HG02610 (cell line): ENCODE data around the gene SHANK1.
"Not testable (repeated sequence)": the region's sequence is repeated elsewhere in the genome, so short reads cannot be mapped to it uniquely, and the experiment has no call there.

Source experiments
- ATAC-seq: cut with Tn5 transposase; IDR thresholded peaks from one replicate; pipeline ENCODE4 v1.9.1; 2021; ENCODE audit warnings: mild to moderate bottlenecking, moderate library complexity; ENCODE audit not compliant: unreplicated experiment

The SHANK1 gene

DNA sequence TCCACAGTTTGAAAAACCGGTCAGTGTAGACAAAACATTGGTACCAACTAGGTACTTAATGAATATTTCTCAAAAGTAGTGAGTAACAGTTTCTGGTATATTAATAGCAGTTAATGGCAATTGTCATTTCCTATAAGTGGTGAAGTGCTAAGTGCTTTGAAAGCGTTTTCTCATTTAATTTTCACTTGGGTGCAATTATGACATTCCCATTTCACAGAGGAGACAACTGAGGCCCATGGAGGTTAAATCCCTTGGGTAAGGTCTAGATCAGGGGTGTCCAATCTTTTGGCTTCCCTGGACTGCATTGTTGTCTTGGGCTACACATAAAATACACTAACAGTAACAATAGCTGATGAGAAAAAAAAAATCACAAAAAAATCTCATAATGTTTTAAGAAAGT lies 79.2 kb downstream of the SHANK1 start:
- ATAC-seq: no peak

DNA sequence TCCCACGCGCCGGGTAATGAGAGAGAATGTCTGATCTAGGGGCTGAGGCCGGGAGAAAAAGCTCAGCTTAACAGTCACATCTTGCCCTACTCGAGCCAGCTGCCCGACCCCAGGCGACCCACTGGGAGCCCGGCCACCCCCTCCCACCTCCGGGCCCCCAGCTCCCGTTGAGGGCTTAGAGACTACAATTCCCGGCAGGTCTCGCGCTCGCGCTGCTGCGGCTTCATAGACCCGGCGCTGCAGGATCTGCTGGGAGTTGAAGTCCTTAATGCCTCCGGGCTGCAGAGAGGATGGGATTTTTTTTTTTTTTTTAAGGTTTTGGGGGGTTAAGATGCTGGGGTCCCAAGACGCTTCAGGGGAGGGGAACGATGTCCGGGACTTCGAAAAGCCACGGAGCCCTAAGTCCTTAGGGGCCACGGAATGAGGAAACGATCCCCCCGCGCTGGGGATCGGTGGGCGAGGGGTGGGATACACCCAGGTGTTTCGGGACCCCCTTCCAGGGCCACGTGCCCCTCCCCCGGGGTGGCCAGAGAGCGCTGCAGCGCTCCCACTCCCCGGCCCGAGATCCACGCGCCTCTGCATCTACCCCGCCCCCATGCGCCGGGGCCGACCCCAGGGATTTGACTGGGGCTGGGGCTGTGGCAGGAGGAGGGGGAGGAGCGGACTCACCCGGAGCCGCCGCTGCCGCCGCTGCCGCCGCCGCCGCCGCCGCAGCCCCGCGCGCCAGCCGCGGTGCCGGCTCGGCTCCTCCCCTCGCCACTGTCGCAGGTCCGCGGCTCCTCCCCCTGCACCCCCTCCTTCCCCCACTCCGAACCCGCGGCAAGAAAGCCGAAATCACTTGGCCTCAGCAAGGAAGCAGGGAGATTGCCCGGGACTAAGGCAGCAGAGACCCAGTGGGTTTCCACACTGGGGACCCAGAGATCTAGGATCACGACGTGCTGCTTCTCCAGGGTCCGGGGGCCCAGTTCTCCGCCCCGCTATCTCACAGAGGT lies 80.2 kb downstream of the SHANK1 start, which contains the start of gene SYT3:
TSS of gene SYT3 (minus strand) at position 761 of the 992 bp plus-strand sequence. CDS start 2,470 bp downstream, outside the sequence.
- ATAC-seq: no peak

DNA sequence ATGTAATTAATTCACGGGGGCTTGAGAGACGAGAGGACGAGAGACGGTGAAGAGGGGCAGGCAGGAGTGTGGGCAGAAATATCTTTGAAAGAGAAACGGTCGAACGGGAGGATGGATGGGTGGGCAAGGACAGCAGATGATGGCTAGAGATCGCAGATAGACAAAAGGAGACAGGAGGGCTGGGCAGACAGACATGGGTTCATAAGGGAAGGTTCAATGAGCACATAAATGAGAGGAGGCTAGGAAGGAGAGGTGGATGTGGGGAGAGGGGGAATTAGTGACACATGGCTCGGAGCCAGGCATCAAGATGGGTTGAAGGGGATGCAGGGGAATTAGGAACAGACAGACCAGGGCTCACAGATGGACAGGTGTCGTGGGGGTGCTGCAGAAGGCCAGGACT lies 81.0 kb downstream of the SHANK1 start:
- no peak for ATAC-seq

DNA sequence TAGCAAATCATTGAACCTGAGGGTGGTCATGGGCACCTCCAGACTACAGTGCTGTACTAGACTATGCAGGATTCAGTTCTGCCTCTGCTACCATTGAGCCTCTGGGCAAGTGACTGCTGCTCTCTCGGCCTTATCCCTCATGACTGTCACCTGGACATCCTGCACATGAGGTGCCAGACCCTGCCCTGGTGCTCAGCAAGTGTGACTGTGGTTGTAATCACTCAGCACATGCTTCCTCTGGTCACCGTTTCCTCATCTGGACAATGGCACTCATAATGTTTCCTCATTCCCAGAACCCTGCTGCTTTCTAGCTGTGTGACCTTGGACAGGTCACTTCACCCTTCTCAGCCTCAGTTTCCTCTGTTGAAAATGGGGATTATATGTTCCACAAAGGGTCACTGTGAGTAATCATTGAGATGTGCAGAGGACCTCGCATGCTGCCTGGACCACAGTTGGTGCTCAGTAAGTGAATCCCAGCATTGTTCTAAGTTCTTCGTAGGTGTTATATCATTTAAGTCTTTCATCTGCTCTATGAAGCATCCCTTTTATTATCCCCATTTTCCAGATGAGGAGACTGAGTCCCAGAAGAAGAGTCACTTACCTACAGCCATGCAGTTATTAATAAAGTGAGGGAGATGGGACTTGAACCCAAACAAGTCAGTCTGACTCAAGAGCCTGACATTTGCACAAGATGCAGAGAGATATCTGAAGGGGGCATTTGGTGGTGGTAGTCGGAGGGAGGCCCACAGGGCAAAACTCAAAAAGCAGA lies 83.1 kb downstream of the SHANK1 start:
- ATAC-seq: no peak

DNA sequence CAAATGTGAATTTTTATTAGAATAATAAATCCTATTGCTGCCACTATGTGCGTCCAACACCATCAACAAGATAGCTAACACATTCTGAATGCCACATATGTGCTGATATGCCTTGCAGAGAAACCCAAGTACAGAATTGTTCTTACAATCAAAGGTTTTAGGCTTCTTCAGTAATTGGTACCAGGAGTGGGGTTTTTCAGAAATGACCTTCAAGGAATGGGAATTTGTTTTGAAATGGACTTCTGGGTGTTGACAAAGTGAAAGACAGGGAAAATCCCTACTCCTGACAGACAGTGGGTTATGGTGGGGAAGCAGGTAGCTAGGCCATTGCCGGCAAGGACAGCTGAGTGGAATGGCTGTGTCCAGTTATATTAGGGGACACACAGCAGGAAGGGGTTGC lies 85.6 kb downstream of the SHANK1 start:
- ATAC-seq: no peak

DNA sequence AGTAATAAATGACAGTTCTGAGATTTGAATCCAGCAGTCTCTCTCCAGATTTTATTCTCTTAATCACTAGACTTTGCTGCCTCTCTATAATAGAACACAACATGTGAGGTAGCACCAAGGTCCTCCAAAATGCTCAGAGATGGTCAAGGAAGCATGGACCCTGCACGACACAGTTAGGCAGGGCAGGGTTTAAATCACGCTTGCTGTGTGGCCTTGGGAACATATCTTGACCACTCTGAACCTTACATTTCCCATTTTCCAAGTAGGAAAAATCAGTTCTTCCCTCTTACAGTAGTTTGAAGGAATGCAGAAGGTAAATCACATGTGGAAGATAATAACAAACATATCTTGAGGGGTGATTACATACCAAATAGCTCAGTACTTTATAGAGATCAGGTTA lies 86.2 kb downstream of the SHANK1 start:
- ATAC-seq: no peak

DNA sequence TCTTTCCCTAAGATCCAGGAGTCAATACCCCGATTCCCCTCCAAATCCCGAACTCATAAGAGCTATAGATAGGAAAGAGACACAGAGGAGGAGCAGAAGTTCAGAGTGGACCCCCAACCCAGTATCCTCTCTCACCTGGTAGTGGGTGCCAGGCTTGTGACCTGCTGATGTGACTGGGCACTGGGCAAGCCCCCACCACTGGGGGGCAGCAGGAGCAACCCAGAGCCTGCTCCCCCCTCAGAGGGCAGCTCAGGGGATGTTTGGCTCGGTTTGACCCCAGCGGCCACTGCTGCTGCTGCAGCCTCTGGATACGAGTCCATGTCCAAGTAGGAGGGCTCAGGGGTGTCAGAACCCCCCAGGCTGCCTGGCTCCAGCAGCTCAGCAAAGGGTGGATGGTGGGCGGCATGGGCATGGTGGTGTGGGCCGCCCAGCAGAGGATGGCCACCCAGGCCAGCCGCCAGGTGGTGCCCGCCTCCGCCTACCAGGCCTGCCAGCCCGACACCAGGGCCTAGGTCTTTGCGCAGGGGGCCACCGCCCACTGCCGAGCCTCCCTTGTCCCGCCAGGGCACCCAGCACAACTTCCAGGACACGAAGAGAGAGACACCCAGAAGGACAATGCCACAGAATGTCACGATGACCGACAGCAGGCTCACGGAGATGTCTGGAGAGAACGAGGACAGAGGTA lies 87.3 kb downstream of the SHANK1 start:
- ATAC-seq: no peak

DNA sequence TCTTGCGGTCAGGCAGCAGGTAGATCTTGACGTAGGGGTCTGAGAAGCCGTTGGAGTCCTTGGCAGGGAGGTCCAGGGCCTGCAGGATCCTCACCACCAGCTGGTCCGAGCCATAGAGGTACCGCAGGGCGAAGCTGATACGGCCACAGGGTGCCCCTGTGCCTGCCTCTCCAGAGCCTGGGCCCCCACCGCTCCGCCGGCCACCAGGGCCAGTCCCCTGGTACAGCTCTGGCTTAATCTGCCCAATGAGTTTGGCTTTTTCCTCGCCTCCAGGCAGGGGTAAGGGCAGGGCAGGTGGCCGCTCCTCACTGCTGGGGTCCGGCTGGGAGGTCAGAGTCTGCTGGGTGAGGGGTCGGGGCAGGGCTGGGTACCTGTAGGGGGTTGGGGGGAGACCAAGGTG lies 89.8 kb downstream of the SHANK1 start:
- ATAC-seq: no peak

DNA sequence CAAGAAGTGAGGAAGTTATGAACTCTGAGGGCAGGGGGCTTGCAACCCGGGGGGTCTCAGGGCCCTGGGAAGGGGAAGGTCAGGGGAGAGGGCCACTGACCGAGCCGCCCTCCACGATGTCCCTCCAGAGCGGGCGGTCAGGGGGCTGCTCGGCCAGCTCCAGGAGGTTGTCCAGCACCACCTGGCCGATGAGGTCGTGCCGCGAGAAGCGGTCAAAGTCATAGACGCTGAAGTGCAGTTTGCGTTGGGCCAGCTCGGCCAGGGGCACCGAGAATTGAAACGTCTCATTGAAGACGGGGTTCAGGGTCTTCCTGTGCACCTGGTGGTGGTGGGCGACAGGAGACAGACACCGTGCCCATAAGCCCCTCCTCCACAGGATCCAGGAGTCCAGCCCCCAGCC lies 90.4 kb downstream of the SHANK1 start:
- ATAC-seq: no peak

DNA sequence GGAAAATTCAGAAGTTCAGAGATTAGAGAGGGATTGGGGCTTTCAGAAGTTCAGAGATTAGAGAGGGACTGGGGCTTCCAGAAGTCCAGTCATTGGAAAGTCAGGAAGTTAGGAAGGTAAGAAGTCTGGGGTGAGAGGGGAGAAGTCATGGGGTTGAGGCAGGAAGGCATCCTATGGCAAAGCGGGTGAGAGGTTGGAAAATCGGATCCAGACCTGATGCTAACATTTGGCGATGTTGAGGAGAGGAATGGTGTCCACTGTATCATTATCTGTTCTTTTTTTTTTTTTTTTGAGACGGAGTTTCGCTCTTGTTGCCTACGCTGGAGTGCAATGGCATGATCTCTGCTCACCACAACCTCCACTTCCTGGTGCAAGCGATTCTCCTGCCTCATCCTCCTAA lies 91.1 kb downstream of the SHANK1 start:
- ATAC-seq: no peak

DNA sequence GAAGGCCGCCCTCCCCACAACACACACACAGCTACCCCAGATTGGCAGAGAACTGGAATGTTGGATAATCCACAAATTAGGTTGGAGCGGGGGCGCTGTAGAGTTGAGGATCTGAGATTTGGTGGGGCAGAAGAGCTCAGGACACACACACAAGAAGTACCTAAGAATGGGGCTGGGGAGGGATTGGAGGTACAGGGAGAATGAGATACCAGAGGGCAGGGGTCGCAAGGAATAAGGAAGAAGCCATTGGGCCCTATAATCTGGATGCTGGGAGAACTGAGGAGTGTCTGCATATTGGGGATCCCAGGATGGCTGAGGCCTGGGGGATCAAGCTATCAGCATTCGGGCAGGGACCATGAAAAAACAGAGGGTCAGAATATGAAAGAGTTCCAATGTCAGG lies 91.5 kb downstream of the SHANK1 start:
- ATAC-seq: no peak

DNA sequence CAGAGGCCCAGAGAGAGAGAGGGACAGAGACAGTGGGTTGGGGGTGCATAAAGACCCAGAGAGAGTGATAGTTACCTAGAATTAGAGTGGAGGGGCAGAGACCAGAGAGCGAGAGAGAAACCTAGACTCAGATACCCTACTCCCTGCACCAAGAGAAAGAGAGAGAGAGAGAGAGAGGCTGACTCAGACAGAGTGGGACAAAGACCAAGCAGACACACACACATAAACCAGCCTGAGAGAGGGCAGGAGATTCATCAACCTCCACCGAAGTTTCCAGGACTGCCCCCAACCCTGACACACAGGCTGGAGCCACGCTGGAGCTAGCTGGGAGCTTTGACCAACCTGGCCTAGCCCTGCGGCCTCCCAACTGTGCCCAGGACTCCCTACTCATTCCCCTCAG lies 92.8 kb downstream of the SHANK1 start:
- ATAC-seq: no peak

DNA sequence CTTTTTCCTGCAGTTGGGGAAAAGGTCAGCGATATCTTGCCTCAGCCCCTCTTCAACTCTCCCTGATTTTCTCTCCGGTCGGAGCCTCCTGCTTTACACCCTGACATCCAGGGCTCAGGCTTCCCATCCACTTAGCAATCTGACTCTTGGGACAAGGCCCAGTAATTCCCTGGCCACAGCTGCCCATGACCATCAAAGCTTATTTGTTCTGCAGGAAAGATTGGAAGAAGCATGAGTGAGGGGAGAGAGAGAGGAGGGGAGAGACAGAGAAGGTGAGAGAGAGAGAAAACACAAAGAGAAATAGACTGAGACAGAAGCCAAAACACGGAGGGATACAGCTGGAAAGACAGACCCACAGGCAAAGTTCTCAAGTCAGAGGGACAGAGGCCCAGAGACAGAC lies 93.6 kb downstream of the SHANK1 start:
- no peak for ATAC-seq

DNA sequence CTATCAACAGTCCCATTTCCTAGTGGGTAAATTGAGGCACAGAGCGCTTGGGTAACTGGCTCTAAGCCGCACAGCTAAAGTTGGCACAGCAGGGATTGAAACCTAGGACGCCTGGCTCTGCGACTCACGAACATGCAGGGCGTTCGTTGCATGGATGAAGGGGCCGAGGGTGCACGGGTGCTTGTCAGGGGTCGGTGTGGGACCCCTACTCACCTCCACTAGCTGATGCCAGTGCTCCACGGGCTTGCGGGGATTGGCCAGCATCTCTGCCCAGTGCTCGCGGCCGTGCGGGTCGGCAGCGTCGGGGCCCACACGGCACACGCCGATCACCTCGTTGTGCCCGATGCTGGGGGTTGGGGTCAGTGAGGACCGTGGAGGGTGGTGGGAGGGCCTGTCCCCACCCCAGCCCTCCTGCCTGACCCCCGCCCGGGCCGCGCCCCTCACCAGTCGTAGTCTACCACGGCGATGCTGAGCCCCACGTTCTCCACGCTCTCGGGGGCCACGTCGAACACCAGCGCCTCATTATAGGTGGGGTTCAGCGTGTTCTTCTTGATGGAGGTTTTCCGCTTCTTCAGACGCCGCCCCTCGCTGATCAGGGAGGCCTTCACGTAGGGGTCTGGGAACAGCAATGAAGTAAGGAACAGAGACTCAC lies 94.5 kb downstream of the SHANK1 start:
- no peak for ATAC-seq

DNA sequence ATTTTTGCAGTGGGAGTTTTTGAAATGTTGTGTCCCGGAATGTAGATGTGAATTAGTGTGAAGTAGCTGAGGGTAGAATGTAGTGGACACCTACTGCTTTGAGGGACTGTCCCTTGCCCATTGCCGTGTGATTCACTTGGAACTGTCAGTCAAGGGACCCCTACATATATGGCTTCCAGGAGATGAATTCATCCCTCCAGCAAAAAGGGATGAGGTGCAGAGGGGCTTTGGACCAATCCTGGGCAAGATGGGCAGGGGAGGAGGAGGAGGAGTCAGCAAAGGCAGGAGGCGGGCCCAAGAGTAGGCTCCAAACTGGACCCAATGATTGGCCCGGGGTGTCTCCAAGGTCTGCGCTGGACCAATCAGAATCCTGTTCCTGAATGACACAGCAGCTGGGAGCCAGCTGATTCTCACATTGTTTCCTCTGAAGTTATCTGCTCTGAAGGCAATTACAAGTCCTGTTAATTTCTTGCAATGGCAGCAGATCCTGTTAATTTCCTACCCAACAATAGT lies 99.2 kb downstream of the SHANK1 start:
- not testable (repeated sequence) for ATAC-seq

DNA sequence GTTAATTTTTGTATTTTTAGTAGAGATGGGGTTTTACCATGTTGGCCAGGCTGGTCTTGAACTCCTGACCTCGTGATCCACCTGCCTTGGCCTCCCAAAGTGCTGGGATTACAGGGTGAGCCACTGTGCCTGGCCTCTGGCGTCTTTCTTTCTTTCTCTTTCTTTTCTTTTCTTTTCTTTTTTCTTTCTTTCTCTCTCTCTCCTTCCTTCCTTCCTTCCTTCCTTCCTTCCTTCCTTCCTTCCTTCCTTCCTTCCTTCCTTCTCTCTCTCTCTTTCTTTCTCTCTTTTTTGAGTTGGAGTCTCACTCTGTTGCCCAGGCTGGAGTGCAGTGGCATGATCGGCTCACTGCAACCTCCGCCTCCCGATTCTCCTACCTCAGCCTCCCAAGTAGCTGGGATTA lies 100.4 kb downstream of the SHANK1 start:
- not testable (repeated sequence) for ATAC-seq

DNA sequence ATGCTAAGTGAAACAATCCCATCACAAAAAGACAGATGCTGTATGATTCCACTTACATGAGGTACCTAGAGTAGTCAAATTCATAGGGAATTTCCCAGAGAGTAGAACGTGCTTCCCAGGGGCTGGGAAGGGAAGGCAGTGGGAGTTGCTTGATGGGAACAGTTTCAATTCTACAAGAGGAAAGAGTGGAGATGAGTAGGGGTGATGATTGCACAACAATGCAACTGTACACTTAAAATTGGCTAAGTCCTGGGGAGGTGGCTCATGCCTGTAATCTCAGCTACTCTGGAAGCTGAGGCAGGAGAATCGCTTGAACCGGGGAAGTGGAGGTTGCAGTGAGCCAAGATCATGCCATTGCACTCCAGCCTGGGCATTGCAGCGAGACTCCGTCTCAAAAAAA lies 101.2 kb downstream of the SHANK1 start:
- not testable (repeated sequence) for ATAC-seq

DNA sequence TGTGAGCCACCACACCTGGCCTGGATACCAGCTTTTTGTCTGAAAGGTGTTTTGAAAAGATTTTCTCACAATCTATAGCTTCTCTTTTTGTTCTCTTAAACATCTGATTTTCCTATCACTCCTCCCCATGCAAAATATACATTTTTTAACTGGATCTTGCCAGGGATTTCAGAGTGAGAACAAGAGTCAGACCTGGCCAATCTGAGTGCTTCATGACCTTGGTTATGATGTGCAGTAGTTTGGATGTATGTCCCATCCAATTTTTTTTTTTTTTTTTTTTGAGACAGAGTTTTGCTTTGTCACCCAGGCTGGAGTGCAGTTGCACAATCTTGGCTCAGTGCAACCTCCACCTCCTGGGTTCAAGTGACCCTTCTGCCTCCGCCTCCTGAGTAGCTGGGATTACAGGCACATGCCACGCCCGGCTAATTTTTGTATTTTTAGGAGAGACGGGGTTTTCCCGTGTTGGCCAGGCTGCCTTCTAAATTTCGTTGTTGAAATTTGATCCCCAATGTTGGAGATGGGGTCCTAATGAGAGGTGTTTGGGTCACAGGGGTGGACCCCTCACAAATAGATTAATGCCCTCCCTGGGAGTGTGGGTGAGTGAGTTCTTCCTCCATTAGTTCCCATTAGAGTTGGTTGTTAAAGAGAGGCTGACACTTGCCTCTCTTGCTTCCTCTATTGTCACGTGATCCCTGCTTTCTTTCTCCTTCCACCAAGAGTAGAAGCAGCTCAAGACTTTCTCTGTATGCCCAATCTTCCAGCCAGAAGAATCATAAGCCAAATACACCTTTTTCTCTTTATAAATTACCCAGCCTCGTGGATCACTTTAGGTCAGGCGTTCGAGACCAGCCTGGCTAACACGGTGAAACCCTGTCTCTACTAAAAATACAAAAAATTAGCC lies 106.8 kb downstream of the SHANK1 start:
- not testable (repeated sequence) for ATAC-seq
